HepG2 (cell line): Measurements from ENCODE around the gene MSANTD1. TPM values are rescaled to one million over a fixed set of nuclear protein-coding genes. Genes with fewer than 3 reads are reported as not detected.

Experiments
- ATAC-seq: fragments of 200-7000 bp; cut with Tn5 transposase; 3 replicates; pipeline ENCODE4 v1.9.1; 2020; ENCODE audit warnings: mild to moderate bottlenecking, moderate library complexity
- BruUV-seq: library from RNA; stranded (reverse); fragments of 400-500 nt; replicated peaks from 2 replicates; lab custom pipeline; 2021; lab: Mats Ljungman, UMichigan
- CTCF ChIA-PET: fragments of 300-600 bp; formaldehyde crosslinking; extraction: SDS; loops from one replicate; lab custom pipeline; 2021; ENCODE audit warnings: low total read pairs, inconsistent platforms, low intra/inter-chr PET ratio; lab: Yijun Ruan, JAX
- POLR2A ChIA-PET: fragments of 350-600 bp; sonication (Branson Sonifier 250); formaldehyde crosslinking; loops from one replicate; lab custom pipeline; 2020; ENCODE audit warnings: antibody characterized with exemption, inconsistent platforms; lab: Yijun Ruan, JAX
- DNase-seq: peaks from one replicate; pipeline ENCODE4 v3.0.0-alpha.2; 2015; ENCODE audit warnings: low spot score
- FAIRE-seq: peaks from 3 replicates; lab custom pipeline; 2011; peaks lifted over from hg19 to GRCh38; lab: Jason Lieb, UNC
- H2AFZ ChIP-seq: one replicate; pipeline ENCODE4 v1.6.1; 2011; ENCODE audit warnings: low read length, inconsistent platforms
- H3K27ac ChIP-seq: fragments of 300-600 bp; 3 replicates; pipeline ENCODE4 v1.8.0; 2011; ENCODE audit warnings: mixed run types, mild to moderate bottlenecking, mixed read lengths, low read length, inconsistent platforms; ENCODE audit not compliant: insufficient read depth; ENCODE audit errors: extremely low read length
- H3K27me3 ChIP-seq, 2 experiments: fragments of 200-600 bp in 1 of 2; 2 replicates in 1 of 2; 3 replicates in 1 of 2; pipeline versions ENCODE4 v1.6.0 to v1.8.0; 2011; ENCODE audit warnings: low read length in 2 of 2, mild to moderate bottlenecking in 2 of 2, moderate library complexity in 2 of 2, inconsistent platforms in 1 of 2; ENCODE audit not compliant: insufficient read depth in 2 of 2, control insufficient read depth in 1 of 2
- H3K36me3 ChIP-seq, 2 experiments: fragments of 200-600 bp in 1 of 2; replicated peaks in 1 of 2; 2 replicates in 1 of 2; 3 replicates in 1 of 2; pipeline versions ENCODE4 v1.5.1 to v1.8.0; 2011; ENCODE audit warnings: low read length in 2 of 2, inconsistent platforms in 1 of 2; ENCODE audit not compliant: insufficient read depth in 2 of 2, control insufficient read depth in 1 of 2
- H3K4me1 ChIP-seq: 2 replicates; pipeline ENCODE4 v1.5.1; 2012; ENCODE audit warnings: low read length, inconsistent platforms; ENCODE audit not compliant: insufficient read depth
- H3K4me2 ChIP-seq: 2 replicates; pipeline ENCODE4 v1.6.0; 2011; ENCODE audit warnings: low read depth, low read length, inconsistent platforms
- H3K4me3 ChIP-seq, 3 experiments: fragments of 200-600 bp in 1 of 3; sonication (generic), shearing (Covaris generic) in 1 of 3; replicated peaks in 1 of 3; 2 replicates each; pipeline ENCODE4 v1.5.1; 2011 to 2016; ENCODE audit warnings: low read length in 3 of 3, inconsistent platforms in 2 of 3, low read depth in 2 of 3, mild to moderate bottlenecking in 2 of 3, control low read depth in 1 of 3, mixed read lengths in 1 of 3; ENCODE audit not compliant: insufficient read depth in 1 of 3
- H3K79me2 ChIP-seq: one replicate; pipeline ENCODE4 v1.6.1; 2011; ENCODE audit warnings: low read length, inconsistent platforms; ENCODE audit not compliant: insufficient read depth
- H3K9ac ChIP-seq: 2 replicates; pipeline ENCODE4 v1.6.0; 2011; ENCODE audit warnings: mild to moderate bottlenecking, low read depth, low read length, inconsistent platforms; ENCODE audit not compliant: insufficient read depth
- H3K9me3 ChIP-seq: 2 replicates; pipeline ENCODE4 v1.5.1; 2012; ENCODE audit warnings: mild to moderate bottlenecking, low read length
- H4K20me1 ChIP-seq: 2 replicates; pipeline ENCODE4 v1.6.0; 2011; ENCODE audit warnings: inconsistent platforms, mild to moderate bottlenecking, low read length, moderate library complexity; ENCODE audit not compliant: insufficient read depth
- AHR ChIP-seq: IDR thresholded peaks from 2 replicates; pipeline ENCODE4 v1.6.1; 2018; ENCODE audit warnings: missing genetic modification reagents, missing compliant biosample characterization
- HNF4A ChIP-seq: sonication (generic); formaldehyde crosslinking; IDR thresholded peaks from 2 replicates; pipeline ENCODE4 v1.4.0; 2020; ENCODE audit warnings: missing genetic modification reagents
- HNF4G ChIP-seq, 2 experiments: sonication (generic) in 1 of 2; formaldehyde crosslinking in 1 of 2; IDR thresholded peaks; 2 replicates each; pipeline versions ENCODE4 v1.4.0 to v1.6.1; 2011 to 2020; ENCODE audit warnings: borderline replicate concordance in 2 of 2, low read depth in 2 of 2, mild to moderate bottlenecking in 2 of 2, low read length in 1 of 2, missing genetic modification reagents in 1 of 2, moderate library complexity in 1 of 2
- HNRNPL ChIP-seq: fragments of 200-400 bp; formaldehyde crosslinking; IDR thresholded peaks from 2 replicates; pipeline ENCODE4 v1.6.1; 2017; ENCODE audit warnings: mild to moderate bottlenecking, low read depth, low read length
- HOXA3 ChIP-seq: sonication (generic); formaldehyde crosslinking; IDR thresholded peaks from 2 replicates; pipeline ENCODE4 v1.5.0; 2020; ENCODE audit warnings: missing genetic modification reagents
- MAF1 ChIP-seq: sonication (generic); formaldehyde crosslinking; IDR thresholded peaks from 2 replicates; pipeline ENCODE4 v1.5.0; 2020; ENCODE audit warnings: missing genetic modification reagents, borderline replicate concordance
- PAWR ChIP-seq: sonication (generic); formaldehyde crosslinking; IDR thresholded peaks from 2 replicates; pipeline ENCODE4 v1.4.0; 2020; ENCODE audit warnings: missing genetic modification reagents, mild to moderate bottlenecking, borderline replicate concordance
- ZFP41 ChIP-seq: sonication (generic); formaldehyde crosslinking; IDR thresholded peaks from 2 replicates; pipeline ENCODE4 v1.4.0; 2020; ENCODE audit warnings: mild to moderate bottlenecking, missing genetic modification reagents, borderline replicate concordance
- ZMYM3 ChIP-seq: sonication (generic); formaldehyde crosslinking; IDR thresholded peaks from 2 replicates; pipeline ENCODE4 v1.5.1; 2020; ENCODE audit warnings: mild to moderate bottlenecking, missing genetic modification reagents
- ZNF292 ChIP-seq: sonication (generic); formaldehyde crosslinking; IDR thresholded peaks from 2 replicates; pipeline ENCODE4 v1.8.1; 2022; ENCODE audit warnings: mild to moderate bottlenecking, low read depth, missing genetic modification reagents, borderline replicate concordance
- ZNF331 ChIP-seq: sonication (generic); formaldehyde crosslinking; IDR thresholded peaks from 2 replicates; pipeline ENCODE4 v1.4.0; 2020; ENCODE audit warnings: missing genetic modification reagents
- ZNF629 ChIP-seq: sonication (generic); formaldehyde crosslinking; conservative IDR thresholded peaks from 2 replicates; pipeline ENCODE4 v1.5.0; 2020; ENCODE audit warnings: missing genetic modification reagents
- ZNF709 ChIP-seq: sonication (generic); formaldehyde crosslinking; IDR thresholded peaks from 2 replicates; pipeline ENCODE4 v1.5.0; 2020; ENCODE audit warnings: mild to moderate bottlenecking, missing genetic modification reagents
- ZNF724P ChIP-seq: sonication (generic); formaldehyde crosslinking; IDR thresholded peaks from 2 replicates; pipeline ENCODE4 v1.8.0; 2022; ENCODE audit warnings: missing genetic modification reagents, borderline replicate concordance
- WGBS: methylation state at CpG from one replicate; pipeline ENCODE4 v1.1.6; 2017; ENCODE audit warnings: low lambda C conversion rate; 5-methylcytosine and 5-hydroxymethylcytosine counted together
- in situ Hi-C: cut with HindIII; loops from 2 replicates; pipeline ENCODE4 v1.10.0; 2017; ENCODE audit warnings: low pct_unique_long_range_greater_than_20kb; ENCODE audit not compliant: extremely low pct_ligation_motif_present
- intact Hi-C: fragments of 100-400 bp; cut with micrococcal nuclease; formaldehyde crosslinking; loops from one replicate; pipeline ENCODE4 v1.10.0; 2022; ENCODE audit not compliant: unreplicated experiment
- polyA plus RNA-seq, 8 experiments: library from polyadenylated mRNA; depleted of rRNA in 3 of 8; stranded (reverse) in 7 of 8; unstranded in 1 of 8; fragments of >200 nt; fragmentation: Illumina TruSeq in 4 of 8; extraction: Trizol in 4 of 8; gene quantifications; 2 replicates each; pipeline versions ENCODE4 v1.2.1 to v1.2.3, GENCODE V29; 2011 to 2016; ENCODE audit warnings: low read depth in 4 of 8, missing spikeins in 1 of 8, mixed read lengths in 1 of 8; ENCODE audit not compliant: insufficient read depth in 1 of 8
- total RNA-seq, 5 experiments: library from RNA; depleted of rRNA; stranded (reverse); fragments of >200 nt; fragmentation: Illumina TruSeq; extraction: Trizol; gene quantifications; 2 replicates each; pipeline ENCODE4 v1.2.3, GENCODE V29; 2016; ENCODE audit warnings: low read depth in 1 of 5
- TF ChIP-seq, protein P1 (sequence below): sonication (generic); formaldehyde crosslinking; IDR thresholded peaks from 2 replicates; pipeline ENCODE4 v1.8.1; 2023; ENCODE audit warnings: missing genetic modification reagents, mild to moderate bottlenecking, borderline replicate concordance
- TF ChIP-seq, protein P2 (sequence below): sonication (generic); formaldehyde crosslinking; IDR thresholded peaks from 2 replicates; pipeline ENCODE4 v1.4.0; 2020; ENCODE audit warnings: mild to moderate bottlenecking, missing genetic modification reagents

MSANTD1 gene
- total and polyA plus RNA-seq, 2 of the 13 experiments (the other 11 are each of a cell fraction or from before 2014, with no cell fraction given): 0.22 to 0.40 TPM

- H3K9me3 ChIP-seq: no peaks in the 10 kb centered on the region
- no TSS peak for BruUV-seq
- intact Hi-C loops (loop anchor here (10.0 kb wide), 1 partner anchor 65 kb away; no protein-coding TSS in a partner anchor), in situ Hi-C loops (no loop called here)
- no peak overlapping the region for H2AFZ ChIP-seq
- H4K20me1 ChIP-seq: no peaks in the 10 kb centered on the region
- H3K27me3 ChIP-seq: peaks cover 0 to 41% of the 10 kb centered on the region in 2 experiments
- TF ChIP-seq MAF1 (CRISPR knock-in tag) (no peak), ZNF331 (CRISPR knock-in tag) (no peak), ZNF724P (CRISPR knock-in tag) (no peak), ZMYM3 (CRISPR knock-in tag) (0 out of 2 replicates have a peak, but pooled peaks have one; percentile 20), HNF4A (peak; percentile 72), ZFP41 (CRISPR knock-in tag) (no peak), ZNF629 (CRISPR knock-in tag) (peak; percentile 47; the same call in 1 of the 2 replicates), HOXA3 (peak; percentile 27; the same call in 1 of the 2 replicates), HNF4G (IDR thresholded peaks at IDR 0.05; ENCODE audit: borderline replicate concordance, low read depth, low read length) (peak; percentile 20; the same call in 1 of the 2 replicates), HNF4G (CRISPR knock-in tag; IDR thresholded peaks at IDR 0.05; ENCODE audit: borderline replicate concordance, low read depth) (no peak), ZNF292 (CRISPR knock-in tag) (no peak), ZNF709 (CRISPR knock-in tag) (no peak), AHR (no peak), PAWR (CRISPR knock-in tag) (no peak), HNRNPL (peak; percentile 68; the same call in 1 of the 2 replicates)
- TF ChIP-seq, protein P1, sequence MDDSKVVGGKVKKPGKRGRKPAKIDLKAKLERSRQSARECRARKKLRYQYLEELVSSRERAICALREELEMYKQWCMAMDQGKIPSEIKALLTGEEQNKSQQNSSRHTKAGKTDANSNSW (CRISPR knock-in tag): no peak
- TF ChIP-seq, protein P2, sequence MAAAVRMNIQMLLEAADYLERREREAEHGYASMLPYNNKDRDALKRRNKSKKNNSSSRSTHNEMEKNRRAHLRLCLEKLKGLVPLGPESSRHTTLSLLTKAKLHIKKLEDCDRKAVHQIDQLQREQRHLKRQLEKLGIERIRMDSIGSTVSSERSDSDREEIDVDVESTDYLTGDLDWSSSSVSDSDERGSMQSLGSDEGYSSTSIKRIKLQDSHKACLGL (CRISPR knock-in tag): no peak
- POLR2A ChIA-PET: interaction anchor here (0.8 kb wide), 1 partner anchor 15 kb away, joined by 3 read pairs; no protein-coding TSS in a partner anchor
- FAIRE-seq (no peak), ATAC-seq (peak; percentile 56), DNase-seq (no peak)
- 79% methylated on average over 6 of the region's 17 CpGs for WGBS
- CTCF ChIA-PET: no interaction called here
- no peak overlapping the region for H3K27ac ChIP-seq
- H3K79me2 ChIP-seq: no peaks in the 10 kb centered on the region
- H3K4me1 ChIP-seq: peaks cover 33% of the 10 kb centered on the region
- peak overlapping the region; percentile 47 for H3K4me2 ChIP-seq
- no peak overlapping the region for H3K9ac ChIP-seq
- H3K4me3 ChIP-seq: peak overlapping the region in 1 of 3 experiments; percentile 12; a peak in 1 of 6 replicates
- no peaks in the 10 kb centered on the region for H3K36me3 ChIP-seq
These were observed 21.1 kb downstream of the MSANTD1 start for GRCh38 chr4:3269991-3270611.
